ENCODE results near the gene RSF1.
A peak's percentile ranks its signal among the peaks of the same experiment; 100 is the strongest.

- TF ChIP-seq POLR2A (IDR thresholded peaks at IDR 0.05) (peak in 1 of 4 donors; percentile 12), CTCF (IDR thresholded peaks at IDR 0.05) (peak in 1 of 7 experiments; percentile 21), POLR2AphosphoS5 (IDR thresholded peaks at IDR 0.05) (peak; percentile 59 to 92 (median 79))
These were observed 183.0 kb downstream of the RSF1 start, which contains the start of gene CLNS1A for GRCh38 chr11:77637345-77638165.

Data from stomach (tissue), 4 donors.